GM19238 (cell line): ENCODE data around the gene ATG13.
"Not testable (repeated sequence)": the region's sequence is repeated elsewhere in the genome, so short reads cannot be mapped to it uniquely, and the experiment has no call there.

ENCODE experiments used
- DNase-seq: peaks from one replicate; pipeline ENCODE4 v3.0.0; 2011; ENCODE audit warnings: low spot score; ENCODE audit not compliant: insufficient read length

Gene ATG13

GRCh38 chr11:46642627-46643335 lies 25.4 kb downstream of the ATG13 start:
- no peak for DNase-seq

GRCh38 chr11:46643531-46643930 lies 26.2 kb downstream of the ATG13 start:
- no peak for DNase-seq

- DNase-seq: no peak
Measured at GRCh38 chr11:46643986-46644385, 26.6 kb downstream of the ATG13 start.

- no peak for DNase-seq
Measured at GRCh38 chr11:46649180-46649738, 31.9 kb downstream of the ATG13 start.

GRCh38 chr11:46655631-46656030 lies 38.3 kb downstream of the ATG13 start:
- DNase-seq: no peak

GRCh38 chr11:46657186-46657585 lies 39.8 kb downstream of the ATG13 start:
- DNase-seq: no peak

GRCh38 chr11:46658259-46658658 lies 40.9 kb downstream of the ATG13 start:
- no peak for DNase-seq

GRCh38 chr11:46659908-46660307 lies 42.6 kb downstream of the ATG13 start:
- no peak for DNase-seq

GRCh38 chr11:46661836-46662235 lies 44.5 kb downstream of the ATG13 start:
- no peak for DNase-seq

GRCh38 chr11:46662366-46662765 lies 45.0 kb downstream of the ATG13 start:
- DNase-seq: no peak

- no peak for DNase-seq
Measured at GRCh38 chr11:46663277-46663940, 46.1 kb downstream of the ATG13 start.

GRCh38 chr11:46664612-46665011 lies 47.3 kb downstream of the ATG13 start:
- DNase-seq: no peak

GRCh38 chr11:46665356-46665755 lies 48.0 kb downstream of the ATG13 start:
- DNase-seq: no peak

GRCh38 chr11:46666516-46666915 lies 49.2 kb downstream of the ATG13 start:
- no peak for DNase-seq

GRCh38 chr11:46667043-46667481 lies 49.7 kb downstream of the ATG13 start:
- no peak for DNase-seq

GRCh38 chr11:46668480-46669085 lies 51.2 kb downstream of the ATG13 start:
- no peak for DNase-seq

- DNase-seq: no peak
Measured at GRCh38 chr11:46669711-46670139, 52.4 kb downstream of the ATG13 start.

- not testable (repeated sequence) for DNase-seq
Measured at GRCh38 chr11:46670521-46670920, 53.2 kb downstream of the ATG13 start.

- DNase-seq: no peak
Measured at GRCh38 chr11:46671958-46672315, 54.6 kb downstream of the ATG13 start.

GRCh38 chr11:46672381-46672839 lies 55.1 kb downstream of the ATG13 start:
- no peak for DNase-seq

- no peak for DNase-seq
Measured at GRCh38 chr11:46673713-46674462, 56.5 kb downstream of the ATG13 start.
